Neural cell (in vitro differentiated cells): ENCODE data around the gene DRD1. TPM values are rescaled to one million over a fixed set of nuclear protein-coding genes. Genes with fewer than 3 reads are reported as not detected.

Experiments used
- H2AFZ ChIP-seq: fragments of 200-600, 300-800 bp; sonication (generic), shearing (Covaris generic); 2 replicates; pipeline ENCODE4 v1.6.0; 2014; ENCODE audit warnings: low read depth, mild to moderate bottlenecking, antibody characterized with exemption, low read length, moderate library complexity
- H3F3A ChIP-seq: fragments of 200-600 bp; shearing (Covaris generic); 2 replicates; pipeline ENCODE4 v1.6.1; 2016; ENCODE audit warnings: mild to moderate bottlenecking, moderate library complexity, mixed read lengths, antibody characterized with exemption, low read length; ENCODE audit not compliant: insufficient read depth, poor library complexity, severe bottlenecking
- H3K27ac ChIP-seq: fragments of 200-600, 300-800 bp; sonication (generic), shearing (Covaris generic); 2 replicates; pipeline ENCODE4 v1.5.1; 2014; ENCODE audit warnings: mild to moderate bottlenecking, low read length, moderate library complexity
- H3K27me3 ChIP-seq: fragments of 300-800, 200-600 bp; sonication (generic), shearing (Covaris generic); 2 replicates; pipeline ENCODE4 v1.6.0; 2014; ENCODE audit warnings: mild to moderate bottlenecking, low read depth, low read length, moderate library complexity; ENCODE audit not compliant: insufficient read depth
- H3K36me3 ChIP-seq: fragments of 300-800, 200-600 bp; sonication (generic), shearing (Covaris generic); 2 replicates; pipeline ENCODE4 v1.5.1; 2014; ENCODE audit warnings: mild to moderate bottlenecking, antibody characterized with exemption, low read length, moderate library complexity; ENCODE audit not compliant: insufficient read depth
- H3K4me2 ChIP-seq: fragments of 300-800, 200-600 bp; sonication (generic), shearing (Covaris generic); 2 replicates; pipeline ENCODE4 v1.6.0; 2014; ENCODE audit warnings: mild to moderate bottlenecking, low read length
- H3K4me3 ChIP-seq: fragments of 300-800, 200-600 bp; sonication (generic), shearing (Covaris generic); 2 replicates; pipeline ENCODE4 v1.5.1; 2014; ENCODE audit warnings: mild to moderate bottlenecking, low read length, moderate library complexity
- H3K79me2 ChIP-seq: fragments of 200-600 bp; shearing (Covaris generic); replicated peaks from 2 replicates; pipeline ENCODE4 v1.6.0; 2014; ENCODE audit warnings: mild to moderate bottlenecking, low read length, moderate library complexity; ENCODE audit not compliant: insufficient read depth
- H3K9ac ChIP-seq: fragments of 300-800, 200-600 bp; sonication (generic), shearing (Covaris generic); 2 replicates; pipeline ENCODE4 v1.6.1; 2016; ENCODE audit warnings: mild to moderate bottlenecking, low read length, mixed read lengths
- H3K9me2 ChIP-seq: fragments of 200-600 bp; shearing (Covaris generic); 2 replicates; pipeline ENCODE4 v1.6.1; 2016; ENCODE audit warnings: mild to moderate bottlenecking, low read length, mixed read lengths; ENCODE audit not compliant: insufficient read depth
- H3K9me3 ChIP-seq: fragments of 200-600, 300-800 bp; sonication (generic), shearing (Covaris generic); 2 replicates; pipeline ENCODE4 v1.6.1; 2016; ENCODE audit warnings: mild to moderate bottlenecking, mixed run types, low read length, moderate library complexity, mixed read lengths
- H4K20me1 ChIP-seq: fragments of 200-600 bp; shearing (Covaris generic); 2 replicates; pipeline ENCODE4 v1.6.1; 2016; ENCODE audit warnings: mild to moderate bottlenecking, mixed run types; ENCODE audit not compliant: insufficient read depth
- EP300 ChIP-seq: fragments of 450-650 bp; conservative IDR thresholded peaks from 2 replicates; pipeline ENCODE4 v1.6.1; 2014; ENCODE audit warnings: antibody characterized with exemption, mild to moderate bottlenecking, moderate library complexity; ENCODE audit not compliant: poor library complexity, severe bottlenecking
- EZH2 ChIP-seq: fragments of 200-600, 300-800 bp; shearing (Covaris generic), sonication (generic); IDR thresholded peaks from 2 replicates; pipeline ENCODE4 v1.6.1; 2014; ENCODE audit warnings: antibody characterized with exemption, low read length, borderline replicate concordance, mild to moderate bottlenecking; ENCODE audit not compliant: insufficient read depth, poor library complexity, severe bottlenecking
- MXI1 ChIP-seq: fragments of 450-650 bp; conservative IDR thresholded peaks from 2 replicates; pipeline ENCODE4 v1.6.1; 2014; ENCODE audit warnings: antibody characterized with exemption, mild to moderate bottlenecking; ENCODE audit not compliant: poor library complexity, severe bottlenecking
- POLR2AphosphoS5 ChIP-seq: IDR thresholded peaks from 2 replicates; pipeline ENCODE4 v1.6.1; 2012
- RAD21 ChIP-seq: fragments of 450-650 bp; conservative IDR thresholded peaks from 2 replicates; pipeline ENCODE4 v1.6.1; 2014; ENCODE audit warnings: antibody characterized with exemption, mild to moderate bottlenecking, moderate library complexity
- SMC3 ChIP-seq: fragments of 450-650 bp; conservative IDR thresholded peaks from 2 replicates; pipeline ENCODE4 v1.6.1; 2014; ENCODE audit warnings: antibody characterized with exemption, mild to moderate bottlenecking, moderate library complexity; ENCODE audit not compliant: poor library complexity
- TAF1 ChIP-seq: IDR thresholded peaks from 2 replicates; pipeline ENCODE4 v1.6.1; 2012; ENCODE audit warnings: low read depth
- polyA plus RNA-seq: library from polyadenylated mRNA; depleted of rRNA; stranded (reverse); fragments of >200 nt; gene quantifications from 2 replicates; pipeline ENCODE4 v1.2.3, GENCODE V29; 2014
- TF ChIP-seq, protein P1 (sequence below): IDR thresholded peaks from 2 replicates; pipeline ENCODE4 v1.6.1; 2012; ENCODE audit warnings: borderline replicate concordance
- TF ChIP-seq, protein P2 (sequence below): fragments of 450-650 bp; IDR thresholded peaks from 2 replicates; pipeline ENCODE4 v1.5.1; 2014; ENCODE audit warnings: antibody characterized with exemption, mild to moderate bottlenecking, moderate library complexity; ENCODE audit not compliant: poor library complexity, severe bottlenecking

The DRD1 gene
- polyA plus RNA-seq, 1 donor from 2014 or later: 0.33 TPM

- no peak overlapping the region for H3K4me3 ChIP-seq
- TF ChIP-seq TAF1: no peak
- TF ChIP-seq, protein P1, sequence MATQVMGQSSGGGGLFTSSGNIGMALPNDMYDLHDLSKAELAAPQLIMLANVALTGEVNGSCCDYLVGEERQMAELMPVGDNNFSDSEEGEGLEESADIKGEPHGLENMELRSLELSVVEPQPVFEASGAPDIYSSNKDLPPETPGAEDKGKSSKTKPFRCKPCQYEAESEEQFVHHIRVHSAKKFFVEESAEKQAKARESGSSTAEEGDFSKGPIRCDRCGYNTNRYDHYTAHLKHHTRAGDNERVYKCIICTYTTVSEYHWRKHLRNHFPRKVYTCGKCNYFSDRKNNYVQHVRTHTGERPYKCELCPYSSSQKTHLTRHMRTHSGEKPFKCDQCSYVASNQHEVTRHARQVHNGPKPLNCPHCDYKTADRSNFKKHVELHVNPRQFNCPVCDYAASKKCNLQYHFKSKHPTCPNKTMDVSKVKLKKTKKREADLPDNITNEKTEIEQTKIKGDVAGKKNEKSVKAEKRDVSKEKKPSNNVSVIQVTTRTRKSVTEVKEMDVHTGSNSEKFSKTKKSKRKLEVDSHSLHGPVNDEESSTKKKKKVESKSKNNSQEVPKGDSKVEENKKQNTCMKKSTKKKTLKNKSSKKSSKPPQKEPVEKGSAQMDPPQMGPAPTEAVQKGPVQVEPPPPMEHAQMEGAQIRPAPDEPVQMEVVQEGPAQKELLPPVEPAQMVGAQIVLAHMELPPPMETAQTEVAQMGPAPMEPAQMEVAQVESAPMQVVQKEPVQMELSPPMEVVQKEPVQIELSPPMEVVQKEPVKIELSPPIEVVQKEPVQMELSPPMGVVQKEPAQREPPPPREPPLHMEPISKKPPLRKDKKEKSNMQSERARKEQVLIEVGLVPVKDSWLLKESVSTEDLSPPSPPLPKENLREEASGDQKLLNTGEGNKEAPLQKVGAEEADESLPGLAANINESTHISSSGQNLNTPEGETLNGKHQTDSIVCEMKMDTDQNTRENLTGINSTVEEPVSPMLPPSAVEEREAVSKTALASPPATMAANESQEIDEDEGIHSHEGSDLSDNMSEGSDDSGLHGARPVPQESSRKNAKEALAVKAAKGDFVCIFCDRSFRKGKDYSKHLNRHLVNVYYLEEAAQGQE: no peak
- TF ChIP-seq, protein P2, sequence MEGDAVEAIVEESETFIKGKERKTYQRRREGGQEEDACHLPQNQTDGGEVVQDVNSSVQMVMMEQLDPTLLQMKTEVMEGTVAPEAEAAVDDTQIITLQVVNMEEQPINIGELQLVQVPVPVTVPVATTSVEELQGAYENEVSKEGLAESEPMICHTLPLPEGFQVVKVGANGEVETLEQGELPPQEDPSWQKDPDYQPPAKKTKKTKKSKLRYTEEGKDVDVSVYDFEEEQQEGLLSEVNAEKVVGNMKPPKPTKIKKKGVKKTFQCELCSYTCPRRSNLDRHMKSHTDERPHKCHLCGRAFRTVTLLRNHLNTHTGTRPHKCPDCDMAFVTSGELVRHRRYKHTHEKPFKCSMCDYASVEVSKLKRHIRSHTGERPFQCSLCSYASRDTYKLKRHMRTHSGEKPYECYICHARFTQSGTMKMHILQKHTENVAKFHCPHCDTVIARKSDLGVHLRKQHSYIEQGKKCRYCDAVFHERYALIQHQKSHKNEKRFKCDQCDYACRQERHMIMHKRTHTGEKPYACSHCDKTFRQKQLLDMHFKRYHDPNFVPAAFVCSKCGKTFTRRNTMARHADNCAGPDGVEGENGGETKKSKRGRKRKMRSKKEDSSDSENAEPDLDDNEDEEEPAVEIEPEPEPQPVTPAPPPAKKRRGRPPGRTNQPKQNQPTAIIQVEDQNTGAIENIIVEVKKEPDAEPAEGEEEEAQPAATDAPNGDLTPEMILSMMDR: no peak
- no peak for TF ChIP-seq SMC3
- no peak for TF ChIP-seq EZH2
- TF ChIP-seq RAD21: no peak
- no peak for TF ChIP-seq POLR2AphosphoS5
- TF ChIP-seq MXI1: no peak
- no peak for TF ChIP-seq EP300
- H3K27me3 ChIP-seq: no peaks in the 10 kb centered on the region
- H3K79me2 ChIP-seq: no peaks in the 10 kb centered on the region
- no peaks in the 10 kb centered on the region for H4K20me1 ChIP-seq
- no peaks in the 10 kb centered on the region for H3K36me3 ChIP-seq
- H3K9ac ChIP-seq: no peak overlapping the region
- H3K27ac ChIP-seq: no peak overlapping the region
- H2AFZ ChIP-seq: no peak overlapping the region
- H3K4me2 ChIP-seq: no peak overlapping the region
- H3K9me2 ChIP-seq: no peaks in the 10 kb centered on the region
- no peaks in the 10 kb centered on the region for H3K9me3 ChIP-seq
- H3F3A ChIP-seq: no peaks in the 10 kb centered on the region
These were observed 51.7 kb downstream of the DRD1 start for GRCh38 chr5:175392236-175392635.

- Histone ChIP-seq H3K27me3 (no peaks in the 10 kb centered on the region), H3K36me3 (no peaks in the 10 kb centered on the region), H3K9me2 (no peaks in the 10 kb centered on the region), H3K9me3 (no peaks in the 10 kb centered on the region), H3K4me2 (no peak overlapping the region), H3K4me3 (no peak overlapping the region), H4K20me1 (no peaks in the 10 kb centered on the region), H3K9ac (no peak overlapping the region), H3F3A (no peaks in the 10 kb centered on the region), H2AFZ (no peak overlapping the region), H3K79me2 (no peaks in the 10 kb centered on the region), H3K27ac (no peak overlapping the region)
- TF ChIP-seq RAD21 (no peak), EZH2 (no peak), EP300 (no peak)
- TF ChIP-seq, protein P1: no peak
These were observed 53.5 kb downstream of the DRD1 start for GRCh38 chr5:175390352-175391083.

Other genes starting within 250 kb of the DRD1 start
- 109 and 137 TPM in 2 replicates for gene SFXN1, start 34.4 kb upstream of the DRD1 start, polyA plus RNA-seq
- 0.09 TPM in 1 of 2 replicates, not detected in the other for gene HRH2, start 213.9 kb upstream of the DRD1 start, polyA plus RNA-seq